Endodermal cell (in vitro differentiated cells): ENCODE measurements around the gene MYL12B. TPM values are rescaled to one million over a fixed set of nuclear protein-coding genes. Genes with fewer than 3 reads are reported as not detected.

Source experiments
- DNase-seq: peaks from one replicate; pipeline ENCODE4 v3.0.0-alpha.2; 2017
- H3K27ac ChIP-seq: 2 replicates; pipeline ENCODE4 v1.5.1; 2013; ENCODE audit warnings: mild to moderate bottlenecking, low read depth, low read length, moderate library complexity
- H3K27me3 ChIP-seq: 2 replicates; pipeline ENCODE4 v1.6.1; 2013; ENCODE audit warnings: mild to moderate bottlenecking, low read length, moderate library complexity; ENCODE audit not compliant: insufficient read depth, control insufficient read depth, poor library complexity, severe bottlenecking
- H3K36me3 ChIP-seq: 2 replicates; pipeline ENCODE4 v1.7.0; 2013; ENCODE audit warnings: mild to moderate bottlenecking, low read length, moderate library complexity; ENCODE audit not compliant: control insufficient read depth, insufficient read depth
- H3K4me1 ChIP-seq: one replicate; pipeline ENCODE4 v1.7.0; 2013; ENCODE audit warnings: low read length; ENCODE audit not compliant: control insufficient read depth, insufficient read depth
- H3K4me3 ChIP-seq: 2 replicates; pipeline ENCODE4 v1.5.1; 2013; ENCODE audit warnings: mild to moderate bottlenecking, low read length, moderate library complexity
- H3K9ac ChIP-seq: 2 replicates; pipeline ENCODE4 v1.6.1; 2013; ENCODE audit warnings: mild to moderate bottlenecking, low read length, moderate library complexity; ENCODE audit not compliant: poor library complexity, severe bottlenecking; ENCODE audit errors: extremely low read depth
- H3K9me3 ChIP-seq: 2 replicates; pipeline ENCODE4 v1.6.1; 2013; ENCODE audit warnings: mild to moderate bottlenecking, low read length, moderate library complexity; ENCODE audit not compliant: control insufficient read depth
- H3K27ac Mint-ChIP-seq: 2 replicates; pipeline ENCODE4 v1.8.0; 2020; ENCODE audit warnings: mixed read lengths
- H3K27me3 Mint-ChIP-seq: 2 replicates; pipeline ENCODE4 v1.8.0; 2021; ENCODE audit warnings: mild to moderate bottlenecking, mixed read lengths; ENCODE audit not compliant: insufficient read depth
- H3K36me3 Mint-ChIP-seq: 2 replicates; pipeline ENCODE4 v1.8.0; 2020; ENCODE audit warnings: low read depth, mixed read lengths
- H3K4me1 Mint-ChIP-seq: 2 replicates; pipeline ENCODE4 v1.8.0; 2020; ENCODE audit warnings: mixed read lengths
- H3K4me3 Mint-ChIP-seq: 2 replicates; pipeline ENCODE4 v1.8.0; 2020; ENCODE audit warnings: mild to moderate bottlenecking, moderate library complexity, mixed read lengths
- H3K9me3 Mint-ChIP-seq: 2 replicates; pipeline ENCODE4 v1.8.0; 2020; ENCODE audit warnings: mild to moderate bottlenecking, mixed read lengths
- CTCF ChIP-seq: fragments of 200-600 bp; sonication (generic); conservative IDR thresholded peaks from 2 replicates; pipeline ENCODE4 v1.5.0; 2021; ENCODE audit warnings: antibody characterized with exemption, mild to moderate bottlenecking
- WGBS, 2 experiments: methylation state at CpG; one replicate each; pipeline versions ENCODE4 v1.1.5 to v1.1.7; 2013; ENCODE audit warnings: missing lambda C conversion rate in 2 of 2, mixed read lengths in 1 of 2; ENCODE audit not compliant: insufficient coverage in 1 of 2, insufficient read length in 1 of 2; 5-methylcytosine and 5-hydroxymethylcytosine counted together
- total RNA-seq, 2 donors: library from RNA; stranded (reverse); fragmentation: NEBNext Ultra II Directional in 1 of 2; extraction: Animal tissue kit (Norgen Biotek cat#: 25700) in 1 of 2; gene quantifications; 2 replicates in 1 of 2; 3 replicates in 1 of 2; pipeline ENCODE4 v1.2.1, GENCODE V29; 2021

Gene MYL12B
- total RNA-seq, 2 donors from 2014 or later: 190 to 198 TPM

GRCh38 chr18:3266062-3266608 lies 4.2 kb downstream of the MYL12B start:
- Mint-ChIP-seq H3K4me3 (no peak overlapping the region), H3K27me3 (no peaks in the 10 kb centered on the region), H3K9me3 (no peaks in the 10 kb centered on the region), H3K4me1 (peaks cover 45% of the 10 kb centered on the region), H3K27ac (no peak overlapping the region), H3K36me3 (no peaks in the 10 kb centered on the region)
- no peak overlapping the region for H3K9ac ChIP-seq
- WGBS, 2 experiments: 68 to 79% methylated on average over 3 to 7 of the region's 7 CpGs
- no peaks in the 10 kb centered on the region for H3K4me1 ChIP-seq
- TF ChIP-seq CTCF: no peak
- no peaks in the 10 kb centered on the region for H3K9me3 ChIP-seq
- DNase-seq: no peak
- H3K27me3 ChIP-seq: no peaks in the 10 kb centered on the region
- H3K36me3 ChIP-seq: peaks cover 8% of the 10 kb centered on the region
- H3K4me3 ChIP-seq: no peak overlapping the region
- no peak overlapping the region for H3K27ac ChIP-seq

DNA sequence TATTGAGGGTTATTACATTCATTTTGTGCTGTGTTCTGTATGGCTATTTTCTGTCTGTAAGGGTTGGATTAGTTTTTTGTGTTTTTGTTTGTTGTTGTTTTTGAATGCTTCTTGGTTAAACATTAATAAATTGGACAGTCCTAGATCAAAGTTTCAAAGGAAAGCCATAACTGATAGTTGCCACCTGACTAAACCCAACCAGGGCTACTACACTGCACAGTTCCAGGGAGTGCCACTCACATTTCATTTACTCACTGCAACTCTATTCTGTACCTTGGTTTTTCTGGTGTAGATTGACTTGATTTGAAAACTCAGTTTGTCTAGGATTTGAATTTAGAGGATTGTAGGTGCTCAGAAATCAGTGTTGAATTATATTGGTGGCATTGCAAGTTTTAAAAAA lies 6.4 kb downstream of the MYL12B start:
- Histone ChIP-seq H3K36me3 (peaks cover 20% of the 10 kb centered on the region), H3K9me3 (no peaks in the 10 kb centered on the region), H3K4me1 (no peaks in the 10 kb centered on the region), H3K4me3 (no peak overlapping the region), H3K9ac (no peak overlapping the region), H3K27ac (no peak overlapping the region), H3K27me3 (no peaks in the 10 kb centered on the region)
- no peak for TF ChIP-seq CTCF
- no peak overlapping the region for H3K27ac Mint-ChIP-seq
- no peaks in the 10 kb centered on the region for H3K27me3 Mint-ChIP-seq
- peaks cover 41% of the 10 kb centered on the region for H3K4me1 Mint-ChIP-seq
- no peaks in the 10 kb centered on the region for H3K9me3 Mint-ChIP-seq
- no peak for DNase-seq
- H3K4me3 Mint-ChIP-seq: no peak overlapping the region
- peaks cover 6% of the 10 kb centered on the region for H3K36me3 Mint-ChIP-seq

GRCh38 chr18:3269241-3269913 lies 7.4 kb downstream of the MYL12B start:
- WGBS, 2 experiments: 87 to 89% methylated on average over 3 to 4 of the region's 4 CpGs
- no peaks in the 10 kb centered on the region for H3K4me1 ChIP-seq
- H3K4me3 ChIP-seq: no peak overlapping the region
- H3K4me3 Mint-ChIP-seq: no peak overlapping the region
- H3K4me1 Mint-ChIP-seq: peaks cover 34% of the 10 kb centered on the region
- H3K9me3 Mint-ChIP-seq: no peaks in the 10 kb centered on the region
- H3K27me3 Mint-ChIP-seq: no peaks in the 10 kb centered on the region
- H3K36me3 Mint-ChIP-seq: peaks cover 15% of the 10 kb centered on the region
- peaks cover 31% of the 10 kb centered on the region for H3K36me3 ChIP-seq
- no peak overlapping the region for H3K9ac ChIP-seq
- no peak for TF ChIP-seq CTCF
- no peak overlapping the region for H3K27ac Mint-ChIP-seq
- H3K27ac ChIP-seq: no peak overlapping the region
- no peaks in the 10 kb centered on the region for H3K9me3 ChIP-seq
- no peaks in the 10 kb centered on the region for H3K27me3 ChIP-seq
- no peak for DNase-seq
